Measurements from ENCODE around the gene TIGD3. TPM values are rescaled to one million over a fixed set of nuclear protein-coding genes. Genes with fewer than 3 reads are reported as not detected.
A peak's percentile ranks its signal among the peaks of the same experiment; 100 is the strongest.

Gene TIGD3
- total RNA-seq, 1 donor from 2014 or later, result 0.20 TPM

DNA sequence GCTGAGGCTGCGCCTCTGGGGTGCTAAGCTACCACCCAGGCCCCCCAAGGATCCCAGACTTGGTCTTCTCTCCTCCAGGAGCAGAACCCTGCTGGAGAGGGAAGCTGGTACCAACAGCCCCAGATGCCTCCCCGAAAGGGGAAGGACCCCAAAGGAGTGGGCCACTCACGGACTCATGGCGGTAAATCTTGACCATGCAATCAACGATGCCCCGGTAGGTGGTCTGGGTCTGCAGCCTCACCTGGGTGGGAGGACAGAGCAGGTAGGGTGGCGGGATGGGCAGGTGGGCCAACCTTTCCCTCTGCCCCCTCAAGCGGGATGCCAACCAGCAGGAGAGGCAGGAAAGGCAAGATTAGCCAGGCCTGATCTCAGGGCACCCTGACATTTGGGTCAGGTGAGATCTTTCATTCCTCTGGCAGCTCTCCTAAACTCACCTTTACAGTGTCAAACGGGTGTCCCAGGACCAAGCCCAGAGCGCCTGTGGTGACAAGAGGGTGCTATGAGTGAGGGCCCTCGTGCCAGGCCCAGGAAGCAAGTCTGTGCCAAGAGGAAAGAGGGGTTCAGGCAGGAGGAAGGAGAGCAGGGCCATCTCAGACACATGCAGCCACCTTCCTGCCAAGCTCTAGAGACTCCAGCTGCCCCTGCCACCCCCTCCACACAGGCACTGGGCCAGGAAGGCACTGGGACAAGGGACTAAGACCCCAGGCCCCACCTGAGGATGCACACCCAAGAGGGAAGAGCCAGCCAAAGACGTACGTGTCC, 25.3 kb downstream of the TIGD3 start:
- Histone ChIP-seq H3K4me1 (ENCODE audit: insufficient read depth, low read length) (peaks cover 27% of the 10 kb centered on the region), H4K20me1 (ENCODE audit: insufficient read depth, low read length) (no peaks in the 10 kb centered on the region), H3K27me3 (ENCODE audit: insufficient read depth, low read length) (no peaks in the 10 kb centered on the region), H2AFZ (ENCODE audit: low read depth, low read length) (no peak overlapping the region), H3K27ac (ENCODE audit: low read depth, low read length) (no peak overlapping the region), H3K36me3 (ENCODE audit: insufficient read depth, low read length) (no peaks in the 10 kb centered on the region), H3K79me2 (ENCODE audit: insufficient read depth, low read length) (no peaks in the 10 kb centered on the region), H3K9me3 (ENCODE audit: insufficient read depth, low read depth, low read length) (no peaks in the 10 kb centered on the region), H3K4me2 (ENCODE audit: low read length) (no peak overlapping the region), H3K9ac (ENCODE audit: low read length) (no peak overlapping the region), H3K4me3 (ENCODE audit: insufficient read depth, low read depth, low read length) (no peak overlapping the region)
- Mint-ChIP-seq H3K9me3 (ENCODE audit: unreplicated experiment) (no peaks in the 10 kb centered on the region), H3K27me3 (ENCODE audit: low read depth, unreplicated experiment) (peaks cover 2% of the 10 kb centered on the region), H3K27ac (ENCODE audit: unreplicated experiment) (peak overlapping the region; percentile 47), H3K4me3 (ENCODE audit: unreplicated experiment) (no peak overlapping the region), H3K36me3 (ENCODE audit: low read depth, unreplicated experiment) (no peaks in the 10 kb centered on the region), H3K4me1 (ENCODE audit: low read depth, unreplicated experiment) (peaks cover 31% of the 10 kb centered on the region)
- TF ChIP-seq EZH2 (IDR thresholded peaks at IDR 0.05; ENCODE audit: insufficient read depth, low read length), result no peak
- TF ChIP-seq, protein P1, sequence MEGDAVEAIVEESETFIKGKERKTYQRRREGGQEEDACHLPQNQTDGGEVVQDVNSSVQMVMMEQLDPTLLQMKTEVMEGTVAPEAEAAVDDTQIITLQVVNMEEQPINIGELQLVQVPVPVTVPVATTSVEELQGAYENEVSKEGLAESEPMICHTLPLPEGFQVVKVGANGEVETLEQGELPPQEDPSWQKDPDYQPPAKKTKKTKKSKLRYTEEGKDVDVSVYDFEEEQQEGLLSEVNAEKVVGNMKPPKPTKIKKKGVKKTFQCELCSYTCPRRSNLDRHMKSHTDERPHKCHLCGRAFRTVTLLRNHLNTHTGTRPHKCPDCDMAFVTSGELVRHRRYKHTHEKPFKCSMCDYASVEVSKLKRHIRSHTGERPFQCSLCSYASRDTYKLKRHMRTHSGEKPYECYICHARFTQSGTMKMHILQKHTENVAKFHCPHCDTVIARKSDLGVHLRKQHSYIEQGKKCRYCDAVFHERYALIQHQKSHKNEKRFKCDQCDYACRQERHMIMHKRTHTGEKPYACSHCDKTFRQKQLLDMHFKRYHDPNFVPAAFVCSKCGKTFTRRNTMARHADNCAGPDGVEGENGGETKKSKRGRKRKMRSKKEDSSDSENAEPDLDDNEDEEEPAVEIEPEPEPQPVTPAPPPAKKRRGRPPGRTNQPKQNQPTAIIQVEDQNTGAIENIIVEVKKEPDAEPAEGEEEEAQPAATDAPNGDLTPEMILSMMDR (IDR thresholded peaks at IDR 0.05; ENCODE audit: insufficient read depth, low read depth, low read length), result no peak
- FAIRE-seq (no peak), DNase-seq (ENCODE audit: low read depth) (no peak)

DNA sequence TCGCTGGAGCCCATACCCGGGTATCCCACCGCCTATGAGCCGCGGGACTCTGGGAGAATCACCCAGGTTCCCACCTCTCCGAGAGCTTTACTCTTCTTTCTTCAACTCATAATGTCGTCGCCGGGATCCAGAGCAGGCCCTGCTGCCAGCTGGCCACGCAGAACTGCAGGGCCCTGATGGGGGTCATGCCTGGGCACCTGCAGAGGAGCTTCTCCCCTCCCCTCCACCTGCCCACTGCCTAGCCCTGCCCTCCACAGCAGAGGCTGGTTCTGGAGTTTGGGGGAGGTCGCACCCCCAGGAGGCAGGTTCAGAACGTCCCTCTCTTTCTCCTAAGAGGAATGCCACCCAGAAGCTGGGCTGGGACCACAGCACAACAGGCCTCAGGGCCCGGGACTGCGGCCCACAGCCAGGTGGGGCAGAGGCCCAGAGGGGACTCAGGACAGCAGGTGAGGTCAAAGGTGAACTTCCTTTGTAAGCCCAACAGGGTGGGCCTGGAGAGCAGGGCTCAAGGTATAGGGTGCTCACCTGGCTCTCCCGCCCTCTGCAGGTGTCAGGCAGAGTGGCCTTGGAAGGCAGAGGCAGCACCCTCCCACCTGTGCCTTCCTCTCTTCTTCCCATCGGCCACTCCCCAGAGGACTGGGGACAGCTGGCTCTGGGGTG, 26.0 kb downstream of the TIGD3 start:
- peak overlapping the region; percentile 47 for H3K27ac Mint-ChIP-seq (ENCODE audit: unreplicated experiment)
- Histone ChIP-seq H2AFZ (ENCODE audit: low read depth, low read length) (no peak overlapping the region), H3K36me3 (ENCODE audit: insufficient read depth, low read length) (no peaks in the 10 kb centered on the region)

More for the DNA sequence above, 26.0 kb downstream of the TIGD3 start:
- Histone ChIP-seq H3K4me1 (ENCODE audit: insufficient read depth, low read length) (peaks cover 27% of the 10 kb centered on the region), H4K20me1 (ENCODE audit: insufficient read depth, low read length) (no peaks in the 10 kb centered on the region), H3K27me3 (ENCODE audit: insufficient read depth, low read length) (no peaks in the 10 kb centered on the region), H3K79me2 (ENCODE audit: insufficient read depth, low read length) (no peaks in the 10 kb centered on the region), H3K4me3 (ENCODE audit: insufficient read depth, low read depth, low read length) (no peak overlapping the region), H3K27ac (ENCODE audit: low read depth, low read length) (no peak overlapping the region), H3K9ac (ENCODE audit: low read length) (no peak overlapping the region), H3K9me3 (ENCODE audit: insufficient read depth, low read depth, low read length) (no peaks in the 10 kb centered on the region), H3K4me2 (ENCODE audit: low read length) (no peak overlapping the region)
- Mint-ChIP-seq H3K36me3 (ENCODE audit: low read depth, unreplicated experiment) (no peaks in the 10 kb centered on the region), H3K9me3 (ENCODE audit: unreplicated experiment) (no peaks in the 10 kb centered on the region), H3K4me1 (ENCODE audit: low read depth, unreplicated experiment) (peaks cover 34% of the 10 kb centered on the region), H3K4me3 (ENCODE audit: unreplicated experiment) (no peak overlapping the region), H3K27me3 (ENCODE audit: low read depth, unreplicated experiment) (no peaks in the 10 kb centered on the region)
- DNase-seq (ENCODE audit: low read depth), result no peak
- no peak for FAIRE-seq
- no peak for TF ChIP-seq EZH2 (IDR thresholded peaks at IDR 0.05; ENCODE audit: insufficient read depth, low read length)
- TF ChIP-seq, protein P1 (IDR thresholded peaks at IDR 0.05; ENCODE audit: insufficient read depth, low read depth, low read length), result no peak
